GM12875 (cell line): ENCODE measurements around the gene FAM170B.

ENCODE experiments used
- H3K4me3 ChIP-seq: one replicate; pipeline ENCODE4 v1.5.1; 2011; ENCODE audit warnings: low read depth, low read length, control low read depth
- TF ChIP-seq, protein P1 (sequence below): IDR thresholded peaks from 2 replicates; pipeline ENCODE4 v1.5.1; 2011; ENCODE audit warnings: low read depth, mild to moderate bottlenecking, control low read depth, inconsistent platforms, low read length, moderate library complexity, borderline replicate concordance; ENCODE audit not compliant: insufficient read depth

FAM170B gene

DNA sequence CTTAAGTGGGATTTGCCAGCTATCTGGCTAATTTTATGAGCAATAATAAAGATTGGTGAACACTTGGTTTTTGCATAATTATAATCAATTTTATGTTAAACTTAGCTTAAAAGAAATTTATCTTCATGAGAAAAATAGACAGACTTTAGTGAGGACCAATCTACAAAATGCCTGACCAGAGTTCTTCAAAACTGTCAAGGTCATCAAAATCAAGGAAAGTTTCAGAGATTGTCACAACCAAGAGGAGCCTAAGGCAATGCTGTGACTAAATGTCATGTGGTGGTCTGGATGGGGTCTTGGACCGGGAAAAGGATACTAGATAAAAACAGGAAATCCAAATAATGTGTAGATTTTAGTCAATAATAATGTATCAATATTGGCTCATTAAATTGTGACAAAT is 17.7 kb upstream of the FAM170B start:
- TF ChIP-seq, protein P1, sequence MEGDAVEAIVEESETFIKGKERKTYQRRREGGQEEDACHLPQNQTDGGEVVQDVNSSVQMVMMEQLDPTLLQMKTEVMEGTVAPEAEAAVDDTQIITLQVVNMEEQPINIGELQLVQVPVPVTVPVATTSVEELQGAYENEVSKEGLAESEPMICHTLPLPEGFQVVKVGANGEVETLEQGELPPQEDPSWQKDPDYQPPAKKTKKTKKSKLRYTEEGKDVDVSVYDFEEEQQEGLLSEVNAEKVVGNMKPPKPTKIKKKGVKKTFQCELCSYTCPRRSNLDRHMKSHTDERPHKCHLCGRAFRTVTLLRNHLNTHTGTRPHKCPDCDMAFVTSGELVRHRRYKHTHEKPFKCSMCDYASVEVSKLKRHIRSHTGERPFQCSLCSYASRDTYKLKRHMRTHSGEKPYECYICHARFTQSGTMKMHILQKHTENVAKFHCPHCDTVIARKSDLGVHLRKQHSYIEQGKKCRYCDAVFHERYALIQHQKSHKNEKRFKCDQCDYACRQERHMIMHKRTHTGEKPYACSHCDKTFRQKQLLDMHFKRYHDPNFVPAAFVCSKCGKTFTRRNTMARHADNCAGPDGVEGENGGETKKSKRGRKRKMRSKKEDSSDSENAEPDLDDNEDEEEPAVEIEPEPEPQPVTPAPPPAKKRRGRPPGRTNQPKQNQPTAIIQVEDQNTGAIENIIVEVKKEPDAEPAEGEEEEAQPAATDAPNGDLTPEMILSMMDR, result no peak

DNA sequence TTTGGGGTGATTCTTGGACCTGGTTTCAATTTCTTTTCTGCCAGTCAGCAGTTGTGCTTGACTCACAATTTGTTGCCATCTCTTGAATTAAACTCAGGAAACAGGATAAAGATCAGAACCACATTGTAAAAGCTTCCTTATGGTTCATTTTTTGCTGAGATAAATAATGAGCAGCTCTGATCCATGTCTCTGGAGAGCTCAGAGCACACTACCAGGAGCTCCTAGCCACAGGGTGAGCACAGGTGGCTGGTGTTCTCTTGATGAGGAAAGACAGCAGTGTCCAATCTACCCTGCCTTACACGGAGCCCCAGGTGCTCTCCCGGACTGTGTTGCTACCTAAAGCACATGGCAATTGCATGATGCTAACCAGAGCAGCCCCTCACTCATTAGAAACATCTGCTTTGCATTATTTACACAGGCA is 17.2 kb upstream of the FAM170B start:
- H3K4me3 ChIP-seq, result no peak overlapping the region
- TF ChIP-seq, protein P1, result no peak

More for the DNA sequence above, 17.7 kb upstream of the FAM170B start:
- H3K4me3 ChIP-seq, result no peak overlapping the region

DNA sequence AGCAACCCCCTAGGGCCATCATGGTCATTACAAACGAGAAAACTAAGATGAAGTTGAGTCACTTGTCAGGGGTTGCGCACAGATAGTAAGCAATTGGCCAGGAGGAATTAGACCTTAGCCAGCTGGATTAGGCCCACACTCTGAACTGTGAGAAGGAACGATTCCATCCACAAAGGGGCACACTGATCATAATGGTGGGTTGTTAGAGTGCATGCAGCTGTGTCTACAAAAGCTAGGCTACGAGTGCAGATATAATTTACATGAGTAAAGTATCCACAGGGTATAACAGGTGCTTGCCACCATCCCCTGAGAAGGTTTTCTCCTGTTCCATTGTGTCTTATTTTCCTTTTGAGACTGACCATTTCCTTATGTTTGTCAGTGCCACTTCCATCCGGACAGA is 16.6 kb upstream of the FAM170B start:
- TF ChIP-seq, protein P1, result no peak
- H3K4me3 ChIP-seq, result no peak overlapping the region

DNA sequence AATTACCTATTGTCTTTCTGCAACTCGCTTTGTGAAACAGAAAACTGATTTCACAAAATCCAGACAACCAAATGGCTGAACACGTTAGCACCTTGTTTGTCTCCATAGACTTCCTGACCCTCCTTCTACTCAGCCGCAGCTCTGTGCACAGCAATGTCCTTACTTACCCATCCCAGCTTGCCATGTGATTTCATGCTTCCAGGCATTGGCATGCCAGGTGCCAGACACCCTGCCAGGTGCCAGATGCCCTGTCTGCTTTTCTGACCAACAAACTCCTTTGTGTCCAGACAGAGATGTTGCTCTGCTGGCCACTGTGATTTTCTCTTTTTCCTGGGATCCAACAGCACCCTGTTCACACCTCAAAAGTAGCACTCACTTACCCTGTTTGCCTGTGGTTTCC is 16.1 kb upstream of the FAM170B start:
- H3K4me3 ChIP-seq, result no peak overlapping the region
- TF ChIP-seq, protein P1, result no peak

DNA sequence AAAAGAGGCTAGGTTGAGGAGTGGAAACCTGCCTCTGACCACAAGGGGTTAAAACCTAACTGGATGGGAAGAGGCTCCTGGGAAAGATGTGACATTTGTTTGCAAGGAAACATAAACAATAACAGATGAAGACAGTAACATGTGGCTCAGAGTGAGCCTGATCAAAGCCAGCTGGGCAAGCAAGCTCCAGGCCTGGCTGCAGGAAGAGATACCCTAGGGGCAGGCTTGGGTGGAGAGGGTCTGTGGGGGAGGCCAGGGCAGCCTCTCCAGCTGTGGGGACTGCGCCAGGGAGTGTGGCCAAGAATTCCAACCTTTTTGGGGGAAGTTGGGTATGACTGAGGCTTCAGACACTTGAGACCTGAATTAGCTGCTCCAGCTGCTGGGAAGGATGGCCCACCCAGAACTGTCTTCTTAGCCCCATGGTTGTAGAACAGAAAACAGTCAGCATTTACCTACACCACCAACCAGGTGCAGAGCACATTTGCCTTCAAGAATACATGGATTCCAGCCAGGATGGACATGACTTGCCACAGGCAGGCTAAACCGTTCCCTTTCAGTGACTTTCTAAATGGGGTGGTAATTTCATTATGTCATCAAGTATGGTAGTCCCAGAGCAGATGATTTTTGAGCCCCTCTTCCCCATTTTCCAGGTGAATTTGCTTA is 10.4 kb upstream of the FAM170B start:
- TF ChIP-seq, protein P1, result no peak

DNA sequence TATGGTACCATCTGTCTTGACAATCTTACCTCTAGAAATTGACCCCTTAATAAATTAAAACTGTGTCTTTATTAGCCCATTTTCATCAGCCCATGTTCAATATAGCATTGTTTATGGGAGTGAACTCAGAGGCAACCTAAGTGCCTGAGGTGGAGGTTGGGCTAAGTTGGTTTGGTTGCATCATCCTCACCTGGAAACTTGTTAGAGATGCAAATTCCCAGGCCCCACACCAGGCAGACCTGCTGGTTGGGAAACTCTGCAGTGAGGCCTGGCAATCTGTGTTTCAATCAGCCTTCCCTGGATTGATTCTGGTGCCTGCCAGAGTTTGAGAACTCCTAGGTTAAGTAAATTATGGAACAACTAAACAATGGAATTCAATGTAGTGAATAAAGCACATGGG is 9.4 kb upstream of the FAM170B start:
- TF ChIP-seq, protein P1, result no peak
- H3K4me3 ChIP-seq, result no peak overlapping the region

More for the DNA sequence above, 10.4 kb upstream of the FAM170B start:
- H3K4me3 ChIP-seq, result no peak overlapping the region

DNA sequence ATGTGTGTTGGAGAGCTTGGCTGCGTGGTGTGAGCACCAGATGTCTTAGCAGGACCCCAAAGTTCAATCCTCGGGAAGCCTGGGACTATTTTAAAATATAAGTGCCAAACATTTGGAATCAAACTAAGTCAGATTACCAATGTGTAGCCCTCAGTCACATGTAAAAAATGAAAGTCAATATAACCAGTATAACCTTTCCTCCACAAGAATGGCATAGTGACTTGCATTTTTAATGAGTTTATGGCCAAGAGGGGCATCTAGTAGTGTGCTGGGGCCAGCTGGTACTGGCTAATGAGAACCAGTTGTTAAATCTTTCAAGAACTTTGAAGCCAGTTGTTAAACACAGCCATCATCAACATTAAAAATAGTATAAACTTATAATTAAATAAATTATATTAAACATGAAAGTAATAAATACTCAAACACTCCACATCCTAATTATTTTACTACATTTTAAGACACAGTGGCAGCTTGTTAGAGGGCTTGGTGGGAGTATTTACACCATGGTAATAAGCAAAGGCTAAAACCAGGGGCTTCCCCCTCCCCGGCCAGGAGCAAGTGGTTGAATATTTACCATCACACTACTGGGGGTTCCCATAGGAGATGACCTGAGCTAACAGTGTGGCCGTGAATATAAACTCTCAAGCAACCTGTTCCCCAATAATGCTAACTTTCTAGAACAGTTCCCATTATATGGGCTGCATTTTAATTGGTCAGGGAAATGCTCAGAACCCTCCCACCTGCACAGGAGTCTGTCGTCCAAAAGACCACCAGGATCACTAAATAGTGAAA is 7.9 kb upstream of the FAM170B start:
- H3K4me3 ChIP-seq, result no peak overlapping the region
- TF ChIP-seq, protein P1, result no peak
